HG03575 (cell line): ENCODE measurements around the gene UQCR11.

ENCODE experiments used
- ATAC-seq: cut with Tn5 transposase; IDR thresholded peaks from one replicate; pipeline ENCODE4 v1.9.1; 2021; ENCODE audit not compliant: unreplicated experiment, insufficient number of reproducible peaks, low FRiP score; ENCODE audit errors: extremely low read depth

Gene UQCR11

DNA sequence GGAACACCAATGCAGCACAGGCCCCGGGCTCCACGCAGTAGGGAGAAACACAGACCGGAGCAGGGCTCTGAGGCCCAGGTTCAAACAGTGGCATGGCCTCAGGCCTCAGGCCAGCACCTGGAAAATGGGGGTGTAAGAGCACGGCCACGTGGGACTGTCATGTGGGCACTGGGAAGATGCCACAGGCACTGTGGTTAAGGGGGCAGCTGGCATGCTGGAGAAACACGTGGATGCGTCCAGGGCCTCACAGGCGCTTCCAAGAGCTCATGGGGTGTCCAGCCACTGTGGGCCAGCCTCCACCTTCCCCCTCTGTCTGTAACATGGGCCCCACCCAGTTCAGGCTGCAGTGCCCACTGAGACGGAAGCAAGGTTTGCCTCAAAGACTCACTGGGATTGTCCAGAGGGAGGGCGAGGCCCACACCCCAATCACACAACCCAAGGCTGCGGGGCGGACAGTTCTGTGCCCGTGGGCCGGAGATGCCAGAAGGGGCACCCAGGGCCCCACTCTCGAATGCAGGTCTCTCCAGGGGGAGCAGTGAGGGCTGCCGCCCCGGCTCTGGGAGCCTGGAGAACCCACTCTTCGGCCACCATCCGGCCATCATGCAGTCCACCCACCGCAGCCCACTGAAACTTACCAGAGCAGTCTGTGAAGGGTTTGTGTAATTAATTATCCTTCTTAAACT is 6.3 kb downstream of the UQCR11 start:
- no peak for ATAC-seq

DNA sequence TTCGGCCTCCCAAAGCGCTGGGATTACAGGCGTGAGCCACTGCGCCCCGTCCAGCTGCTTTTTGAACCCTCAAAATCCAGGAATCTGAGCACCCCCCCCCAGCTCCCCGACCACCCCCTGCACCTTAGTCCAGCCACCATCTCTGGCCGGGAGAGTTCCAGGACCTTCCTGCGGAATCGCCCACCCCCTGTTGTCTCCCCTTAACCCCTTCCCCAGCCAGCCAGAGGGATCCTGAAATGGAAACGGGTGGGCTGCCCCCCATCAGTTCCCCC is 11.8 kb downstream of the UQCR11 start:
- ATAC-seq = no peak

DNA sequence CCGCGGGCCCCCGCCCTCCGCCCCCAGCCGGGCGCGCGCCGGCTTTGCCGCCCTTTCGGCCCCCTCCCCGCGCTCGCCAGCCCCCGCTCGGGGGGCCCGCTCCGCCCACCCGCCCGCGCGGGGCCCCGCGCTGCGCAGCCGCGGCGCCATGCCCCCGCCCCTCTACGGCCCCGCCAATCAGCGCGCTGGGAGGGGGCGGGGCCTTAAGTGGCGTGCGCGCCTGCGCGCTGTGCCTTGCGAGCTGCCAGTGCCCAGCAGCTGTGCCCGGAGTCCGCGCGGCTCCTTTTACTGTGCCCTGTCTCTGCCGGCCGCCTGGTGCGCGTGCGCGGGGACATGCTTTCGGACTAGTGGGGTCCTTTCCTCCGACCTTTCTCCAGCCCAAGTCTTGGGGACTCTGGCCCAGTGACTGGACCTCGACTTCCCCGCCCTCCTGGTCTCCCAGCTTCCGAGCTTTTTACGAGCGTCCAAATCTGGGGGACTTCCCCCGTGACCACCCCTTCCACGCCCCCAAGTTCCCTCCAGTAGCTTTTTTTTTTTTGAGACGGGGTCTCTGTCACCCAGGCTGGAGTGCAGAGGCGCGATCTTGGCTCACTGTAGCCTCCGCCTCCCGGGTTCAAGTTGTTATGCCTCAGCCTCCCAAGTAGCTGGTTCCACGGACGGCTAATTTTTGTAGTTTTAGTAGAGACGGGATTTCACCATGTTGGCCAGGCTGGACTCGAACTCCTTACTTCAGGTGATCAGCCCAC is 12.3 kb downstream of the UQCR11 start, which contains the start of gene MBD3:
Gene MBD3 (minus strand): TSS at position 111 of the 746 bp plus-strand sequence. CDS start 234 bp downstream, outside the sequence.
- ATAC-seq = no peak

DNA sequence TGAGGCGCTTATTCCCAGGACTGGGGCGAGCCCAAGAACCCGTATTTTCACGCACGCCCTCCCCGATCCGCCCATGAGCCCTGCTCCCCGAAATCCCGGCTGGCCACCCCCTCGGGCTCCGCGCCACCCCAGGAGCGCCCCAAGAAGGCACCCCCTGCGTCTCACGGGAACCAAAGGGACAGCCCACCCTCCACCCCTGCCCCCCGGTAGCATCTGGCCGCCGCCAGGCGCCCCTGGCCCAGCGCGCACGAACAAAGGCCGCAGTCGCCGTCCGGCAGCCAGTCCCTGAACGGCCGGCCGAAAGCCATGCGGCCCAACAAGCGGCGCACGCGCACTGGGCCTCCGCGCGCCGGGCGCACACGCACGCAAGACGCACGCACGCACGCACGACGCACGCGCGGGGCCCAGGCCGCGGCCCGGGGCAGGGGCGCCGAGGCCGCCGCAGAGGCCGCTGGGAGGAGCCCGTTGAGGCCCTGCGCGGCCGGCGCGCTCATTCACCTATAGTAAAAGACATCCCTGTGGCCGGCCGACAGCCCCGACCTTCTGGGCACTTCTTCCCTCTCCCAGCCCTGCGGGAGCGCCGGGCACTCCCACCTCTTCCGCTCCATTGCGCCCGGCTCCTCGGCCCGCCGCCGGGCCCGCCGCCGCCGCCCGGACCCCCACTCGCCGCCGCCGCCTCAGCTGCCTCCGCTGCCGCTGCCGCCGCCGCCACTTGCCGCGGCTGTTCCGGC is 13.1 kb downstream of the UQCR11 start:
- no peak for ATAC-seq

DNA sequence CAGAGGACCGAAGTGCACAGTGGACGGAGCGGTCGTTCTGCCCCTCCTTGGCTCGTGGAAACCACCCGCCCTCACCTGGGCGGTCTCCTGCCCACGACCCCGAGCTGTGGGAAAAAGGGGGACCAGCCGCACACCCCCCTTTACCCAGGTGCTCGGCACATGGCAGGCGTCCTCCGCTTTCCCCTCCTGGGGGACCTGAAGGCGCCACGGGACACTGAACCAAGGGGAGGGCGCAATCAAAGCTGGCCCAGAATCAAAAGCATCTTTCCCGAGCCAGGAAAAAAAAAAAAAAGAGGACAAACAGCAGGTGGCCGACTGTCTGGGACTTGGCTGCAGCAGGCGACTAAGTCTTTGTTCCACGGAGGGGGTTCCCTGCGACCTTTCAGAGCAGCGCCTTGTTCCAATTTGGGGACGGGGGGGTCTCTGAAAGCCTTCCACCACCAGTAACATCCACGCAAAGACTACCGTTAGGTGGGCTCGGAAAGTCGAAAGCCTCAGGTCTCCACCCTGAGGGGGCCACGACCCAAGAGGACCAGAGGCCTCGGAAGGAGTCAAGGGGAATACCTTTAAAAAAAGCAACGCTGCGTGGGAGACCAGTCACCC is 13.7 kb downstream of the UQCR11 start:
- ATAC-seq = no peak

DNA sequence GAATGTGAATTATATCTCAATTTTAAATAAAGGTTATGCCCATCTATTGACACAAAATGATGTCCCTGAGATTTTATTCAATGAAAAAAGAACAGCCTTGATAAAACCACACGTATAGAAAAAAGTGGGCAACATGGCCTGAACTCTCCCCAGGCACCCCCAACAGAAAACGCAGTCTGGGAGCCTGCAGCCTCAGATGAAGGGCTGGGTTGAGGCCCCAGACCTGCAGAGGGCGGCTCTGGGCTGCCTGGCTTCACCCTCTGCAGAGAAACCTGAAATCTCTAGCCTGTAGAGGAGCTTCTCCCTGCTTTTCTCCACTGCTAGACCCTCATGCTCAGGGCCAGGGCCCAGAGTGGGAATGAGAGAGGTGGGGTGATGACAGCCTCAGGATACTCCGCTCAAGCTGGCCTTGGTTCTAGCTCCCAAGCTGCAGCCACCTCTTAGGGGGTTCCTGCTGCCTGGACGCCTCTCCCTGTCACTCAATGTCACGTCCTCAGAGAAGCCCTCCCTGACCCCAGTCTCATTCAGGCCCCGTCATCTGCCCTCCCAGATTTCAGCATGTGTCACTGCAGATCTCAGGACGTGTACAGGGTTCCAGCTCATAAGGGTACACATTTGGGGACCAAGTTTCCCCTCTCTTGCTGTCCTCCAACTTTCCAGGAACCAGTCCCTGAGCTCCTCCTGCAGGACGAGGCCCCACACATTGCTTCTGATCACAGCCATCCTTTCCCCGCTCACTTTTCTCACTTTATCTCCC is 14.4 kb downstream of the UQCR11 start:
- no peak for ATAC-seq

DNA sequence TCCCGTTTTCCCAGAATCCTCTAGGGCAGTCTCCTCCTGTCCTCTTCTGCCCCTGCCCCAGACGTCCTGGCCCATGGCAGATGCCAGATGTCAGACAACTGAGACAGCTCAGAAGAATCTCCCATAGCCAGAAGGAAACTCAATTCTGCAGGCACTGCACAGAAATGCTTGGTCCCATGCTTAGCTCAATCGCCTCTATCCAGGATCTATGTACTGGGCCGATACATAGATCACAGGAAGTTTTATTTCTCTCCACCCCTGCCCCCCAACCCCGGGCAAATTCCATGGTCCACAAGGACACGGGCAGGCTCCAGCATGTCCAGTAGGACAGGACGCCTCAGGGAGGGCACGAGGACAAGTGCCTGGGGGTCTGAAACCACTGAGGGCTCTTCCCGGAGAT is 17.4 kb downstream of the UQCR11 start:
- no peak for ATAC-seq

DNA sequence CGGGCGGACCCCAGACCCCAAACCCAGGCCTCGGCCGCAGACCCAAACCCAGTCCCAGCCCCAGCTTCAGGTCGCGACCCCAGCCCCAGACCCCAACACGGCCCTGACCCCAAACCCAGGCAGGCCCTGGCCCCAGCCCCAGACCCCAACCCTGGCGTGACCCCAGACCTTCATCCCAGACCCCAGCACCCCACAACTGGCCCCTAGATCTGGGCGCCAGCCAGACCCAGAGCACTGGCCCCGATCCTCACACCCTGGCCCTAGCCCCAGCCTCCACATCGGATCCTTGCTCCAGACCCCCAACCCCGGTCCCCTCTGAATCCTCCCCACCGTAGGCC is 20.1 kb downstream of the UQCR11 start:
- no peak for ATAC-seq

DNA sequence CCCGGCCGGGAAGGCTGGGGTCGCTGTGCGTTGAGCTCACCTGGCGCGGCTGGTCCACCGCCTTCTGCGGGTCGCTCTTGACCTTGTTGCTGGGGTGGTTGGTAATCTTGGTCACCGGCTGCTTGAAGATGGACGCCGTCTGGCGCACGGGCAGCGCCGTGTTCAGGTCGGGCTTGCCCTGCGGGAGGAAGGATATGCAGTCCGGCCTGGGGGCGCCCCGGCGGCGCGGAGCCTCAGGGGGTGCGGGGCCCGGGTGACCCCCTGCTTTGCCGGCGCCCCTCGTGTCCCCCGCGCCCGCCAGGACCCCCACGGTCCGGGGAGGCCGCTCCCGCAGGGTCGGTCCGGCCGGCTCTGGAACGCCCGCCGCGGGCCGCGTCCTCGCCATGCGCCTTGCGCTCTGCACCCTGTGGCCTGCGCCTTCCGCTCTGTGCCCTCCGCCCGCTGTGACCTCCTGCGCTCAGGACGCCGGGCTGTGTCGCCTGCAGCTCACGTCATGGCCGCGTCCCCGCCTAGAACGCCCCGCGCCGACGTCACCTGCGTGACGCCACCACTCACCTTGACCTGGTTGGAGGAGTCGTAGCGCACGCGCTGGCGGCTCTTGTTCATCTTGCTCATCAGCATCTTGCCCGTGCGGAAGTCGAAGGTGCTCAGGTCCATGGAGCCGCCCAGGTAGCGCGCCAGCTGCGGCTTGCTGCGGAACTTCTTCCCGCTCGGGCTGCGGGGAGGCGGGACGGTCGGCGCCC is 20.6 kb downstream of the UQCR11 start:
- no peak for ATAC-seq

DNA sequence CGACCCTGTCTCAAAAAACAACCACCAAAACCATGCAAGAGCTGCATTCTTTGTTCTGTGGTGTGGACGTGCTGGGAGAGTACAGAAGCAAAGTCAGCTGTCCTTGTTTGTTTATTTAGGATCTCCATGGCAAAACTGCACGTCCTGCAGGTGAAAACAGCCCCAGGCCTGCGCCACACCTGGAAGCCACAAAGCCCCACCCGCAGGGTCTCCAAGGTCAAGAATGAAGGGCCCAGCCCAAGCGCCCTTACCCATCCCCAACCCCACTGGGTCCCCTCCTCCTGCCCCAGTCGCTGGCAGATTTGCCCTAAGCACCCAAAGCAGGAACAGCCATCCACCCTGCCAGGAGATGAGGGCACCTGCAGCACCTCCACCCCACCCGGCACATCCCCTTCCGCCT is 23.1 kb downstream of the UQCR11 start:
- ATAC-seq = no peak

DNA sequence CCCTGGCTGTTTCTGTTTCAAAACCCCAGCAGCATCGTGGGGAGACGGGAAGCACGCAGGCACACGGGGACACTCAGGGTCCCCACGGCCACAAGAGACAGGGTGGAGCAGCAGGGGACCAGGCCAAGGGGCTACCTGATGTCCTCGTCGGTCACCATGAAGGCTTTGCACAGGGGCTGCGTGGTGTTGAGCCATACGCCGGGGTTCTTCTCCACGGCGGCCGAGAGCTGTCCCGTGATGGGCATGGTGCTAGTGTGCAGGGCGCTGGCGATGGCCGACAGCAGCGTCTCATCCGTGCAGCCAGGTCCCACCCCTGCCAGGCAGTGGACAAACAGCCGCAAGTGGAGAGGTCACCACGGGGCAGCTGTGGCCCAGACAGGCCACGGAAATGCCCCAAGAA is 24.3 kb downstream of the UQCR11 start:
- ATAC-seq = no peak

DNA sequence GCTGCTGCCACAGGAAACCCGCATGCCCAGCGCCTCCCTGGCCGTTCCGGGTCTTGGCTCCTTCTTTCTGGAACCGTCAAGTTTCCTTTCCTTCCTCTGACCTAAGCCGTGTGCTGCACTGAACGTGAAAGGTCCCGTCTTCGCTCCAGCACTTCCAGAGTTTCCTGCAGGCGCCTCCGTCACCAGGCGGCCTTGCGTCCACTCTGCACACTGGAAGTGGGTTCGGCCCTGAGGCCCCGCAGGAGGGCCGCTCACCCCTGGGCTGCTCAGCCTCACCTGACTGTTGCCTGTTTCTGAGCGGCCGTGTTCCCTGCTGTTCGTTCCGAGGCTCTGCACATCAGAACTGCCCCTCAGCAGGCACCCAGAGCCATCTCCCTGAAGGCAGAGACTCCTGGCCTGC is 24.9 kb downstream of the UQCR11 start:
- ATAC-seq = no peak

DNA sequence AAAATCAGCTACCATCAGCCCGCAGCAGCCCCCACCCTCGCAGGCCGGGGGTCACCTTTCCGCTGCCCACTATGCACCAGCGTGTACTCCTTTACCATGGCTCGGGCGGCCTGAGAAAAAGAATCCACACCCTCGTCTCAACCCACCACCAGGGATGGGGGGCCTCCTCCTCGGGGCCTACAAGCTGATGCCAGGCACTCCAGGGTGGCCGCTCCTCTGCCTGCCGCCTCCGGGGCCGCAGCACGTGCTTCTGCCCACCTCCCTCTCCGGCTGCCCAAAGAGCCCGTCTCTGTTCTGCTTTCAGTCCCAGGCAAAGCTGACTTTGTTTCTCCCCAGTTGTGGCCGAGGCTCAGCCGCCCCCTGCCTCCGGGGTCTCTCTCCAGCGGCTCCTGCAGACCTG is 26.0 kb downstream of the UQCR11 start:
- ATAC-seq = no peak

DNA sequence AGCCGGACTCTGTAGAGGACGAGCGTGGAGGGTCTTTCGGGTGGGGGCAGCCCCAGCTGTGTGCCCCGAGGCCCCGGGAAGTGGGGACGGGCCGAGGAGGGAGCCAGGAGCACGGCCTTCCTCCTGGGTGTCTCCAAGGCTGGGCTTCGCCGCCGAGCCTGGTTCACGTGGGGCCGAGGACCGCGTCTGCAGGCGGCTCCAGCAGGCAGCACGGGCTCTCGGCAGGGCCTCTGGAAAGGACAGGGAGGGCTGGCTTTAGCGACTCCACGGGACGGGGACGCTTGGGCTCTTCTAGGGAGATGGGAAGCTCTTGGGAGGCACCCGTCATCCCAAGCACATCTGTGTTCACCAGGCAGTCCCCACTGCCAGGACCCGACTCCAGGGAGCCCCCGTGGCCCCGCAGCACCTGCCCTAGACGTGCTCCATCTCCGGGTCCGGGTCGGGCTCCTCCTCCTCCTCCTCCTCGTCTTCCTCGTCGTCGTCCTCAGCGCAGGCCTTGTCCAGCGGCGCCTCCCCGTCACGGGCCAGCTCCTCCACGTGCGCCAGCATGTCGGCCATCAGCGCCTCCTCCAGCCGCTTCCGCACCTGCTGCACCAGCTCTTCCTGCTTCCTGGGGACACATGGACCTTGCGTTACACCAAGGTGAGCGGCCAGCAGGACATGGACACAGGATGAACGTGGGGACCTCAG is 27.2 kb downstream of the UQCR11 start:
- ATAC-seq = no peak

DNA sequence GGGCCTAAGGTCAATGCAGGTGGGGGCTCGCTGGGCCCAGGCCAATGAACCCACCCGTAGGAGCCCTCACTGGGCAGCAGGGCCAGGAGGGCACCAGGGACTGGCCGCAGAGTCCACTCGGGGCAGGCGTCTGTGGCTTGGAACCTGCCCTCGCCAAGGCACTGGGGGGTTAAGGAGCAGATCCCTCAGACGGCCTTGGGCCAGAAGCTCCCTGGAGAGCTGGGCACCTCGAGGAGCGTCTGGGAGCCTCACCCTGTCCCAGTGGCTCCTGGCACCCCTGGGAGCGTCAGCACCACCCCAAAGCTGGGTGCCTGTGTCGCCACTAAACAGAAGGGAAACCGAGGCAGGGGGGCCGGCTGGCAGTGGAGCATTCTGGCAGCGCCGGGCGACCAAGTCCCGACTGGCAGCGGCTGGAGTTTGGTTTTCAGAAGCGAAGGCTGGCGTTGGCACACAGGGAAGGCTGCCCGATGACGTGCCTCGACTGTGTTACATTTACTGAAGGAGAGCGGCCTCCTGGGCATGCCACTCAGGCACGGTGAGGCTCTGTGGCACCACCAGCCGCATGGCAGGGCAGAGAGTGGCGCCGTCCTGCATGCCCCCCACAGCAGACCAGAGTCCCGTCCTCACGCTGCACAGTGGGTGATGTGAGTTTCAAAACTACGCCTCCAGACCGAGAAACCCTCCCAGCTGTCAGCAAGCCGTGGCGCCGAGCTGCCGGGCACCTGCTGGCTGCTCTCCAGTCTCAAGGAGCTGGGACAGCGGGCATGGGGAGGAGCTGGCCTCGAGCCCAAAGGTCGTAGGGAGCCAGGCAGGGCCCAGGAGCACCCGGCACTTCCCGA is 28.0 kb downstream of the UQCR11 start:
- ATAC-seq = no peak

DNA sequence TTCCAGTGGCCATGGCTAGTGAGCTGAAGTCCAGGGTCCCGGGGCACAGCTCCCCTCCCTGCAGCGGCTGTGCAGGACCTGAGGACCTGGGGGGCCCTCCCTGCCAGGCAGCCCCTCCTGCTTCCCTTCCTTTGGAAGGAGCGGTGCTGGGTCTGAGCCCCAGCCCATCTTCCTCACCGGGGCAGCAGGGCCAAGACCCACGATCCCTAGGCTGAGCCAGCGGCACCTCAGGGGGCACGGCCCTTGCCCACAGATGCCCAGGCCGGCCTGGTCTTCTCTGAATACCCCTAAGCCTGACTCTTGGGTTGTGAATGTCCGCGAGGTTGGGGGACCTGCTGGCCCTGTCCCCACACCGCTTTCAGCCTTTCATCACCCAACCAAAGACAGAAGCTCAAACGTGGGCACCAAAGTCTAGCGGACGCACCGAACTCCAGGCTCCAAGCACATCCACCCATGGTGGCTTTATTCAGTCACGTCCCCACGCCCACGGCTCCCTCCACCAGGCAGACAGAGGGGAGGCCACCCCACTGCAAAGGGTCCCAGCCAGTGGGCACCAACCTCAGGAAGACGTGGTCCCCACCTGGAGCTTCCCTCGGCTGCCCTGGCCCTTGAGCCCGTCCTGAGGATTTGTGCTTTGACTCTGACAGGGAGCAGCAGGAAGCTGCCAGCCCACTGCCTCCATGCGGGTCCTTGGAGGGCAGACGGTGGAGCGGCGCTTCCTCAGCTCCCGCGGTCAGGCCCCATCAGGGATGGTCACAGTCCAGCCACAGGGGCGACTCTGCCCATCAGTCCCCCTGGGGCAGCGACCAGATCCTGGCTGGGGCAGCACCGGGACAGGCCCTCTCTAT is 28.8 kb downstream of the UQCR11 start:
- no peak for ATAC-seq
